Thyroid gland (tissue), 4 donors: Measurements from ENCODE around the gene PRKCE.

Experiments used
- CTCF ChIP-seq, 6 experiments: fragments of 200-600 bp in 3 of 6; fragments of 450-650 bp in 3 of 6; sonication (generic) in 3 of 6; IDR thresholded peaks; one replicate each; pipeline ENCODE4 v1.5.1; 2016 to 2019; ENCODE audit warnings: antibody characterized with exemption in 6 of 6, mild to moderate bottlenecking in 2 of 6, inconsistent platforms in 1 of 6, moderate library complexity in 1 of 6
- POLR2A ChIP-seq, 2 donors: fragments of 450-650 bp; IDR thresholded peaks; one replicate each; pipeline ENCODE4 v1.6.1; 2017; ENCODE audit warnings: antibody characterized with exemption in 2 of 2, mild to moderate bottlenecking in 2 of 2, moderate library complexity in 1 of 2

- TF ChIP-seq CTCF (IDR thresholded peaks at IDR 0.05) (no peak), POLR2A (IDR thresholded peaks at IDR 0.05) (no peak)
Measured at GRCh38 chr2:45723857-45724256, 72.4 kb downstream of the PRKCE start.
